Spinal cord (tissue), 10 donors: ENCODE measurements around the gene LRMDA. TPM values are rescaled to one million over a fixed set of nuclear protein-coding genes. Genes with fewer than 3 reads are reported as not detected.

ENCODE experiments used
- DNase-seq, 6 donors: peaks; one replicate each; pipeline versions ENCODE4 v3.0.0 to v3.0.0-alpha.2; 2013 to 2015; ENCODE audit warnings: low spot score in 6 of 6, low read depth in 4 of 6
- H3K27ac ChIP-seq: one replicate; pipeline ENCODE4 v1.5.1; 2013; ENCODE audit warnings: low read depth, low read length, control low read depth
- H3K27me3 ChIP-seq: one replicate; pipeline ENCODE4 v1.6.1; 2013; ENCODE audit warnings: low read length; ENCODE audit not compliant: control insufficient read depth, insufficient read depth
- H3K36me3 ChIP-seq: one replicate; pipeline ENCODE4 v1.6.1; 2013; ENCODE audit warnings: low read length; ENCODE audit not compliant: control insufficient read depth, insufficient read depth
- H3K4me1 ChIP-seq: one replicate; pipeline ENCODE4 v1.6.1; 2013; ENCODE audit warnings: low read length; ENCODE audit not compliant: control insufficient read depth, insufficient read depth
- H3K4me3 ChIP-seq: one replicate; pipeline ENCODE4 v1.5.1; 2013; ENCODE audit warnings: low read depth, low read length, control low read depth
- H3K9me3 ChIP-seq: one replicate; pipeline ENCODE4 v1.6.1; 2013; ENCODE audit warnings: low read length; ENCODE audit not compliant: control insufficient read depth, insufficient read depth
- WGBS: methylation state at CpG from one replicate; pipeline ENCODE4 v1.1.5; 2013; ENCODE audit warnings: missing lambda C conversion rate; ENCODE audit not compliant: insufficient coverage; 5-methylcytosine and 5-hydroxymethylcytosine counted together
- polyA plus RNA-seq, 2 donors: library from polyadenylated mRNA; unstranded; fragments of 120-200 nt; gene quantifications; one replicate each; pipeline ENCODE4 v1.2.1, GENCODE V29; 2013; ENCODE audit not compliant: insufficient read length in 2 of 2
- total RNA-seq, 2 donors: library from RNA; depleted of rRNA in 1 of 2; stranded (reverse); fragments of 120-200 nt in 1 of 2; fragments of >200 nt in 1 of 2; gene quantifications; one replicate each; pipeline versions ENCODE4 v1.2.3 to v1.2.4, GENCODE V29; 2013 to 2014
- donor health status: healthy.

The LRMDA gene
- total and polyA plus RNA-seq, 4 donors, result 5.6 to 9.9 (median 7.2) TPM

GRCh38 chr10:75952093-75952492 is 520.7 kb downstream of the LRMDA start:
- DNase-seq, result no peak
- H3K4me1 ChIP-seq, result no peaks in the 10 kb centered on the region
- H3K27ac ChIP-seq, result no peak overlapping the region
- H3K4me3 ChIP-seq, result no peak overlapping the region
- H3K9me3 ChIP-seq, result no peaks in the 10 kb centered on the region
- no peaks in the 10 kb centered on the region for H3K36me3 ChIP-seq
- H3K27me3 ChIP-seq, result no peaks in the 10 kb centered on the region
- whole genome bisulfite sequencing, result no CpG with 5 or more reads among the region's 7 CpGs

GRCh38 chr10:75954486-75954885 is 523.1 kb downstream of the LRMDA start:
- H3K27me3 ChIP-seq, result no peaks in the 10 kb centered on the region
- H3K27ac ChIP-seq, result no peak overlapping the region
- no peak for DNase-seq
- H3K4me3 ChIP-seq, result no peak overlapping the region
- no peaks in the 10 kb centered on the region for H3K4me1 ChIP-seq
- 81% methylated on average over 3 of the region's 4 CpGs for WGBS
- H3K9me3 ChIP-seq, result no peaks in the 10 kb centered on the region
- no peaks in the 10 kb centered on the region for H3K36me3 ChIP-seq

DNA sequence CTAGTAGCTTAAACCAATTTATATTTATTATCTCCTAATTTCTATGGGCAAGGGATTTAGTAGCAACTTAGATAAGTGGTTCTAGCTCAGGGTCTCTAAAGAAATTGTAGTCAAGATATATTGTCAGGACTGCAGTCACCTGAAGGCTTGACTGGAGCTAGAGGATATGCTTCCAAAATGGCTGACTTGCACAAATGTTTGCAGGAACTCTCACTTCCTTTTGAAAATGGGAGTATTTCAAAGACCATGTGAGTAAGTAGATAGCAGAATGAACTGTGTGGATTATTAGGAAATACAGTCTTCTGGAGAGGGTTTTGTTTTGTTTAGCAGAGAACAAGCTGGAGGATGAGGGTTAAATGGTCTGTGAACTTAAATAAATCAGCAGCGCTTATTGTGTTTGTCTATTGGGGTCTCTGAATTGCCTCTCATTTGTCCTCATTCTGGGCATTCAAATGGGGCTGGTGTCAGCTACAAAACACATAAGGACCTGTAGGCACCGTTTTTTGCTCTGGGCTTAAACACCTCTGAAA is 524.6 kb downstream of the LRMDA start:
- peak in 1 of 6 donors; percentile 50 for DNase-seq
- 20% methylated on average over 2 of the region's 2 CpGs for WGBS
- no peak overlapping the region for H3K4me3 ChIP-seq
- no peaks in the 10 kb centered on the region for H3K27me3 ChIP-seq
- no peaks in the 10 kb centered on the region for H3K9me3 ChIP-seq
- no peaks in the 10 kb centered on the region for H3K36me3 ChIP-seq
- no peak overlapping the region for H3K27ac ChIP-seq
- H3K4me1 ChIP-seq, result no peaks in the 10 kb centered on the region

DNA sequence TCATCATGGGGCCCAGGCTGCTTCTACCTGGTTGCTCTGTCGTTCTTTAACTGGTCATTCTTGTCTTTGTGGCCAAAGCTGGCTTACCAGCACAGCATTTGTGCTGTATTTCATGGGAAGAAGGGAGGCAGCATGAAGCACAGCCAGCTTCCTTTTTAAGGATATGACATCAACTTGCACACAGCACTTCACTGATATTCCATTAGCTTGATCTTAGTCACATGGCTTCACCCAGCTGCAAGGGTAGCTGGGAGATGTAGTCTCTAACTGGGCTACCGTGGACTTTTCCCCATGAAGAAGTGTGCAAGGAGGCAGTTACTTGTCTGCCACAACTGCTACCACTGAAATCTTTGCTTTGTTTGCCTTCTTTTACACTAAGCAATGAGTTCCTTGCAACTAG is 525.2 kb downstream of the LRMDA start:
- DNase-seq, result peak in 1 of 6 donors; percentile 61
- WGBS, result 67% methylated on average over 2 of the region's 2 CpGs

GRCh38 chr10:75957314-75958120 is 526.1 kb downstream of the LRMDA start:
- WGBS, result 63% methylated on average over 5 of the region's 12 CpGs
- no peaks in the 10 kb centered on the region for H3K9me3 ChIP-seq
- peak in 1 of 6 donors; percentile 67 for DNase-seq
- no peaks in the 10 kb centered on the region for H3K27me3 ChIP-seq
- H3K36me3 ChIP-seq, result no peaks in the 10 kb centered on the region
- H3K4me3 ChIP-seq, result no peak overlapping the region
- H3K27ac ChIP-seq, result no peak overlapping the region
- H3K4me1 ChIP-seq, result no peaks in the 10 kb centered on the region

More for the DNA sequence above, 525.2 kb downstream of the LRMDA start:
- Histone ChIP-seq H3K27ac (no peak overlapping the region), H3K4me1 (no peaks in the 10 kb centered on the region), H3K36me3 (no peaks in the 10 kb centered on the region), H3K27me3 (no peaks in the 10 kb centered on the region), H3K9me3 (no peaks in the 10 kb centered on the region), H3K4me3 (no peak overlapping the region)

DNA sequence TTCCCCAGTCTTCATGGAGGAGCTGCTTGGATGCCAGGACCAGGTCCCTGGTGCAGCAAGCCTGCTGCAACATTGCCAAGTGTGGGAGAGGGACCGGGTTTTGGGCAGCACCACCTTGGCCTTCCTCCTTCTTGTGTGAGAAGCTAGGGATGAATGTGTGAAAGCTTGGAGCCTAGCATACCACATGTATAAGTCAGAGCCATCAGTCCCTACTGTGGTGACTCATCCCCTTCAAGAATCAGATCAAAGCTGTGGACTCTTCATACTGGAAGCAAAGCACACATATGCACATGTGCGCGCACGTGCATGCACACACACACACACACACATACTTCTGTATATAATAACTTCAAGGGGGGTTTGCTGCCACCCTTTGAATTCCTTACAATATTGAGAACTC is 527.8 kb downstream of the LRMDA start:
- H3K4me1 ChIP-seq, result no peaks in the 10 kb centered on the region
- no peaks in the 10 kb centered on the region for H3K36me3 ChIP-seq
- DNase-seq, result no peak
- 86% methylated on average over 1 of the region's 4 CpGs for WGBS
- no peak overlapping the region for H3K4me3 ChIP-seq
- H3K27ac ChIP-seq, result no peak overlapping the region
- H3K9me3 ChIP-seq, result no peaks in the 10 kb centered on the region
- no peaks in the 10 kb centered on the region for H3K27me3 ChIP-seq

GRCh38 chr10:75959912-75960311 is 528.5 kb downstream of the LRMDA start:
- H3K4me3 ChIP-seq, result no peak overlapping the region
- no peaks in the 10 kb centered on the region for H3K27me3 ChIP-seq
- H3K9me3 ChIP-seq, result no peaks in the 10 kb centered on the region
- no peaks in the 10 kb centered on the region for H3K36me3 ChIP-seq
- no CpG with 5 or more reads among the region's 1 CpG for WGBS
- H3K4me1 ChIP-seq, result no peaks in the 10 kb centered on the region
- DNase-seq, result no peak
- H3K27ac ChIP-seq, result no peak overlapping the region

DNA sequence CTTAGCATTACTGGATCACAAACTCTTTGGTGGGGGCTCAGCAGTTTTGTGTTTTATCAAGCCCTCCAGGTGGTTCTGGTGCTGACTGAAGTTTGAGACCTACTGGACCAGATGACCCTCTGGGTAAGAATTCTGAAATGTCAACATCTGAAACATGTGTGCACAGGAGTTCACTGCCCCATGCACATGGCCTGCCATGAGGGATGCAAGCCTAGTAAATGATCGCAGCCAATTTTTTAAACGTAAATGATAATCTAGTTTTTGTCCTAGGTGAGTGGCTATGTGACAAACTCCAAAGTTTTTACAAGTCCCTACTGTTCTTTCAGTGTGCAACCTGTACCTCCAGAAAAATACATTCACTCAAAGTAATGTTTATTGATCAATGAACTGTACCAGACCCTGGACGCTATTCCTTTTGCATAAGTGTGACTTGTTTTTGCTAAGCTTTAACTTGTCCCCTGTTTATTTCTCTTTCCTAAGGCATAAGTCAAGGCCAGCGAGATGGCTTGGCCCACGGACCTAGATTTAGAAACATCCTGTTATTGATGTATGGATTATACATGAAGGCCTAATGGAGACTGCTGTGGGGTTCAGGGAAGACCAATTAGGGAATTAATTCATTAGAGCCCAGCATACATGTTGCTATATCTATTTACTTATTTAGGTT is 531.1 kb downstream of the LRMDA start:
- no CpG with 5 or more reads among the region's 5 CpGs for WGBS
- DNase-seq, result no peak

GRCh38 chr10:75967491-75967890 is 536.1 kb downstream of the LRMDA start:
- 7% methylated on average over 3 of the region's 7 CpGs for WGBS
- H3K9me3 ChIP-seq, result no peaks in the 10 kb centered on the region
- no peak overlapping the region for H3K4me3 ChIP-seq
- no peak overlapping the region for H3K27ac ChIP-seq
- H3K36me3 ChIP-seq, result no peaks in the 10 kb centered on the region
- H3K27me3 ChIP-seq, result no peaks in the 10 kb centered on the region
- DNase-seq, result peak in 2 of 6 donors; percentile 27 to 89
- H3K4me1 ChIP-seq, result peaks cover 10% of the 10 kb centered on the region

More for the DNA sequence above, 531.1 kb downstream of the LRMDA start:
- Histone ChIP-seq H3K36me3 (no peaks in the 10 kb centered on the region), H3K27me3 (no peaks in the 10 kb centered on the region), H3K27ac (no peak overlapping the region), H3K4me1 (peaks cover under 1% of the 10 kb centered on the region), H3K4me3 (no peak overlapping the region), H3K9me3 (no peaks in the 10 kb centered on the region)
